Measurements from ENCODE around the gene VAC14. TPM values are rescaled to one million over a fixed set of nuclear protein-coding genes. Genes with fewer than 3 reads are reported as not detected.

Gene VAC14
- total RNA-seq, 4 donors from 2014 or later = 31.1 to 47.0 (median 37.0) TPM

DNA sequence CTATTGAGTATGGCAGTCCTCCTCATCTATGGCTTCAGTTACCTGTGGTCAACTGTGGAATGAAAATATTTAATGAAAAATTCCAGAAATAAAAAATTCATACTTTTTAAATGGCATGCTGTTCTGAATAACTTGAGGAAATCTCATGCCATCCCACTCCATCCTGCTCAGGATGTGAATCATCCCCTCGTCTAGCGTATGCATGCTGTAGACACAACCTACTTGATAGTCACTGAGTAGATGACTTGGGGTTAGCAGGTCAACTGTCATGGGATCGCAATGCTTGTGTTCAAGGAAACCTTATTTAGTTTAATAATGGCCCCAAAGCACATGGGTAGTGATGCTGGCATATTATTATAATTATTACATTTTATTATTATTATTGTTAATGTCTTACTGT, 4.8 kb upstream of the VAC14 start:
- TF ChIP-seq EP300 (IDR thresholded peaks at IDR 0.05) (no peak), CTCF (IDR thresholded peaks at IDR 0.05) (no peak)
- peaks cover 0 to 6% (median 0%) of the 10 kb centered on the region in 4 donors for H3K4me1 ChIP-seq
- no peak for DNase-seq (ENCODE audit: extremely low spot score)
- no peak overlapping the region for H3K4me3 ChIP-seq
- H3K27me3 ChIP-seq = peaks cover 0 to 34% (median 0%) of the 10 kb centered on the region in 4 donors
- WGBS = 82% methylated on average over 3 of the region's 3 CpGs
- no peak overlapping the region for H3K27ac ChIP-seq (replicated peaks in 1 of 4)
- no peaks in the 10 kb centered on the region for H3K36me3 ChIP-seq
- H3K9me3 ChIP-seq = peaks cover 0 to 10% (median 3%) of the 10 kb centered on the region in 4 donors
- intact Hi-C loops (cut with DNase I) = no loop called here

GRCh38 chr16:70805380-70805779, 4.4 kb upstream of the VAC14 start:
- H3K27me3 ChIP-seq = peaks cover 0 to 31% (median 0%) of the 10 kb centered on the region in 4 donors
- TF ChIP-seq CTCF (IDR thresholded peaks at IDR 0.05) = no peak
- no peak for TF ChIP-seq POLR2A (IDR thresholded peaks at IDR 0.05; ENCODE audit: low read depth)
- TF ChIP-seq EP300 (IDR thresholded peaks at IDR 0.05) = no peak
- TF ChIP-seq POLR2AphosphoS5 (IDR thresholded peaks at IDR 0.05) = no peak
- H3K9me3 ChIP-seq = peaks cover 0 to 10% (median 3%) of the 10 kb centered on the region in 4 donors
- DNase-seq (ENCODE audit: extremely low spot score) = no peak
- no peak overlapping the region for H3K27ac ChIP-seq (replicated peaks in 1 of 4)
- intact Hi-C loops (cut with DNase I) = no loop called here
- WGBS = 69% methylated on average over 6 of the region's 6 CpGs
- no peaks in the 10 kb centered on the region for H3K36me3 ChIP-seq
- H3K4me1 ChIP-seq = peaks cover under 1 to 9% (median 3%) of the 10 kb centered on the region in 4 donors
- H3K4me3 ChIP-seq = no peak overlapping the region

- TF ChIP-seq CTCF (IDR thresholded peaks at IDR 0.05) = no peak
- TF ChIP-seq POLR2A (IDR thresholded peaks at IDR 0.05; ENCODE audit: low read depth) = no peak
- no peak for TF ChIP-seq EP300 (IDR thresholded peaks at IDR 0.05)
- no peak for TF ChIP-seq POLR2AphosphoS5 (IDR thresholded peaks at IDR 0.05)
- Histone ChIP-seq H3K4me1 (peaks cover 6 to 15% (median 9%) of the 10 kb centered on the region in 4 donors), H3K9me3 (peaks cover 0 to 10% (median 3%) of the 10 kb centered on the region in 4 donors), H3K36me3 (no peaks in the 10 kb centered on the region), H3K4me3 (no peak overlapping the region), H3K27ac (replicated peaks in 1 of 4) (no peak overlapping the region), H3K27me3 (peaks cover 0 to 26% (median 0%) of the 10 kb centered on the region in 4 donors)
- intact Hi-C loops (cut with DNase I) = loop anchor here (5.0 kb wide), 1 partner anchor 553 kb away; the partner anchor contains the start of gene CALB2
- 43% methylated on average over 2 of the region's 2 CpGs for WGBS
- DNase-seq (ENCODE audit: extremely low spot score) = no peak
Measured at GRCh38 chr16:70804734-70805169, 3.8 kb upstream of the VAC14 start.

DNA sequence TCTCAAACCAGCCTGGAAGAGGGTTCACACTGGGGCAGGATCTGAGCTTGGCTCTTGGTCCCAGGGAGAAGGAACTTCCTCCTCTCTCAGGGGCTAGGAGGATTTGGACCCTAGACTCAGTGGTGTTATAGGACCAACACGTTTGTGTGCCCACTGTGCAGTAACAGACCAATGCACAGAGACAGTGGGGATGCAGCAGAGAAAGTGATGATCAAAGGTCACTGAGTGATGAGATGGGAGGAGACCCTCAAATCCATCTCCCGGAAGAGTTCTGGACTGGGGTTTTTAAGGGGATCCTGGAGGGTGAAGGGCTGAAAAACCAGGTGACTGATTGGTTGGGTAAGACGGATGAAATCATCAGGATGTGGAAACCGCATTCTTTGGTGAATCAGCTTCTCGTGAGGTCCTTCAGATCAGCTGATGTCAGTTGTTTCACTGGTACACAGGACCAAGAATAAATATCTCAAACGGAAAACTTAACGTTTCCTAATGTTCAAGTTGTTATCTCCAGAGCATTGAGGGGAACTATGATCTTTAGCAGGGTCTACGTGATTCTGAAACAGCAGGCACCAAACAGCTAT, 3.3 kb upstream of the VAC14 start:
- TF ChIP-seq POLR2AphosphoS5 (IDR thresholded peaks at IDR 0.05) = no peak
- TF ChIP-seq CTCF (IDR thresholded peaks at IDR 0.05) = no peak
- TF ChIP-seq POLR2A (IDR thresholded peaks at IDR 0.05; ENCODE audit: low read depth) = no peak
- no peak for TF ChIP-seq EP300 (IDR thresholded peaks at IDR 0.05)
- no peak for DNase-seq (ENCODE audit: extremely low spot score)
- H3K27ac ChIP-seq (replicated peaks in 1 of 4) = no peak overlapping the region
- peaks cover 0 to 23% (median 0%) of the 10 kb centered on the region in 4 donors for H3K27me3 ChIP-seq
- no peak overlapping the region for H3K4me3 ChIP-seq
- WGBS = 71% methylated on average over 8 of the region's 8 CpGs
- peaks cover 9 to 21% (median 14%) of the 10 kb centered on the region in 4 donors for H3K4me1 ChIP-seq
- no peaks in the 10 kb centered on the region for H3K36me3 ChIP-seq
- intact Hi-C loops (cut with DNase I) = loop anchor here (5.0 kb wide), 1 partner anchor 553 kb away; the partner anchor contains the start of gene CALB2
- H3K9me3 ChIP-seq = peaks cover 0 to 10% (median 3%) of the 10 kb centered on the region in 4 donors

Data from esophagus muscularis mucosa (tissue), 4 donors.